ENCODE results near the gene MED26.

DNA sequence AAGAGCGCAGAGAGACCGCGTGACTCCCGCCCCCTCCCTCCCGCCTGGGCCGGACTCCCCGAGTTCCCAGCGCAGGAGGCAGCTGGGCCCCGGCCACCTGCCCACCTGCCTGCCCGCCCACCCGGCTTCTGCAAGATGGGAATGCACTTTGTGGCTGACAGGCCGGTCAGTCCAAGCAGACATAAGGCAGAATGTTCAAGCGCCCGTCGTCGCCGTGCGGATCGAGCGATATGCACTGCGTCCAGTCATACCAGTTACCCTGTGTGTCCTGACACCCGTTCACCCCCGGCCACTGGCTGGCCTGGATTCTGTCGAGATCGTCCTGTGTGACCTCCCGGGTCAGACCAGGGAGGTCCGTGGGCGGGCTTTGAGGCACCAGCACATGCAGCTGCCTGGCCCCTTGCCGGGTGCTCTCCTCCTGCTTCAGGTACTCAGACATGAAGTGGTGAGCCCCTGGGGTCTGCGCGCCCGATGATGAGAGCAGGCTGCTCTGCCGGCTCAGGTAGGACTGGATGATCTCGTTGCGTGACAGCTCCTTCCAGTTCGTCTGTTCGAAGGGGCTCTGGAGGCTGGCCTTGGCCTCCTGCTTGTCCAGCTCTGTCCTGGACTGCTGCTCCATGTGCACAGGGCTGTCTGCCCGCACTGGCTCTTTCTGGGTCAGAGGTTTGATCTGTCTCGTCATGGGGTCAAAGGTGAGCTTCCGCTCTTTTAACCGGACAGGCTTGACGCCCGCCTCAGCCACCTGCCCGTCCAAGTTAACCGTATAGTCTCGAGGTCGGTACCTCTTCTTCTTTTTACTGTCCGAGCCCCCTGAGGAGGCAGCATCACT lies 51.9 kb downstream of the MED26 start:
- no peak for TF ChIP-seq MXI1 (IDR thresholded peaks at IDR 0.05; ENCODE audit: low read depth, low read length)
- TF ChIP-seq NFXL1 (CRISPR knock-in tag; IDR thresholded peaks at IDR 0.05): no peak
- TF ChIP-seq PRDM10 (IDR thresholded peaks at IDR 0.05; ENCODE audit: partially characterized antibody): no peak
- no peak for TF ChIP-seq EP300 (IDR thresholded peaks at IDR 0.05; ENCODE audit: low read length)
- TF ChIP-seq RNF2 (IDR thresholded peaks at IDR 0.05): no peak
- no peak for TF ChIP-seq CTBP1 (IDR thresholded peaks at IDR 0.05; ENCODE audit: borderline replicate concordance)
- no peak for TF ChIP-seq JUND (IDR thresholded peaks at IDR 0.05; ENCODE audit: borderline replicate concordance, low read depth, low read length)
- TF ChIP-seq JUND (tag; IDR thresholded peaks at IDR 0.05; ENCODE audit: borderline replicate concordance, low read depth, low read length): no peak
- TF ChIP-seq, protein P1, sequence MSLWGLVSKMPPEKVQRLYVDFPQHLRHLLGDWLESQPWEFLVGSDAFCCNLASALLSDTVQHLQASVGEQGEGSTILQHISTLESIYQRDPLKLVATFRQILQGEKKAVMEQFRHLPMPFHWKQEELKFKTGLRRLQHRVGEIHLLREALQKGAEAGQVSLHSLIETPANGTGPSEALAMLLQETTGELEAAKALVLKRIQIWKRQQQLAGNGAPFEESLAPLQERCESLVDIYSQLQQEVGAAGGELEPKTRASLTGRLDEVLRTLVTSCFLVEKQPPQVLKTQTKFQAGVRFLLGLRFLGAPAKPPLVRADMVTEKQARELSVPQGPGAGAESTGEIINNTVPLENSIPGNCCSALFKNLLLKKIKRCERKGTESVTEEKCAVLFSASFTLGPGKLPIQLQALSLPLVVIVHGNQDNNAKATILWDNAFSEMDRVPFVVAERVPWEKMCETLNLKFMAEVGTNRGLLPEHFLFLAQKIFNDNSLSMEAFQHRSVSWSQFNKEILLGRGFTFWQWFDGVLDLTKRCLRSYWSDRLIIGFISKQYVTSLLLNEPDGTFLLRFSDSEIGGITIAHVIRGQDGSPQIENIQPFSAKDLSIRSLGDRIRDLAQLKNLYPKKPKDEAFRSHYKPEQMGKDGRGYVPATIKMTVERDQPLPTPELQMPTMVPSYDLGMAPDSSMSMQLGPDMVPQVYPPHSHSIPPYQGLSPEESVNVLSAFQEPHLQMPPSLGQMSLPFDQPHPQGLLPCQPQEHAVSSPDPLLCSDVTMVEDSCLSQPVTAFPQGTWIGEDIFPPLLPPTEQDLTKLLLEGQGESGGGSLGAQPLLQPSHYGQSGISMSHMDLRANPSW (CRISPR knock-in tag; IDR thresholded peaks at IDR 0.05): no peak
- TF ChIP-seq, protein P2, sequence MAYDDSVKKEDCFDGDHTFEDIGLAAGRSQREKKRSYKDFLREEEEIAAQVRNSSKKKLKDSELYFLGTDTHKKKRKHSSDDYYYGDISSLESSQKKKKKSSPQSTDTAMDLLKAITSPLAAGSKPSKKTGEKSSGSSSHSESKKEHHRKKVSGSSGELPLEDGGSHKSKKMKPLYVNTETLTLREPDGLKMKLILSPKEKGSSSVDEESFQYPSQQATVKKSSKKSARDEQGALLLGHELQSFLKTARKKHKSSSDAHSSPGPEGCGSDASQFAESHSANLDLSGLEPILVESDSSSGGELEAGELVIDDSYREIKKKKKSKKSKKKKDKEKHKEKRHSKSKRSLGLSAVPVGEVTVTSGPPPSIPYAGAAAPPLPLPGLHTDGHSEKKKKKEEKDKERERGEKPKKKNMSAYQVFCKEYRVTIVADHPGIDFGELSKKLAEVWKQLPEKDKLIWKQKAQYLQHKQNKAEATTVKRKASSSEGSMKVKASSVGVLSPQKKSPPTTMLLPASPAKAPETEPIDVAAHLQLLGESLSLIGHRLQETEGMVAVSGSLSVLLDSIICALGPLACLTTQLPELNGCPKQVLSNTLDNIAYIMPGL (CRISPR knock-in tag; IDR thresholded peaks at IDR 0.05): no peak
- no peak for TF ChIP-seq FOXP1 (CRISPR knock-in tag; IDR thresholded peaks at IDR 0.05)
- TF ChIP-seq, protein P3, sequence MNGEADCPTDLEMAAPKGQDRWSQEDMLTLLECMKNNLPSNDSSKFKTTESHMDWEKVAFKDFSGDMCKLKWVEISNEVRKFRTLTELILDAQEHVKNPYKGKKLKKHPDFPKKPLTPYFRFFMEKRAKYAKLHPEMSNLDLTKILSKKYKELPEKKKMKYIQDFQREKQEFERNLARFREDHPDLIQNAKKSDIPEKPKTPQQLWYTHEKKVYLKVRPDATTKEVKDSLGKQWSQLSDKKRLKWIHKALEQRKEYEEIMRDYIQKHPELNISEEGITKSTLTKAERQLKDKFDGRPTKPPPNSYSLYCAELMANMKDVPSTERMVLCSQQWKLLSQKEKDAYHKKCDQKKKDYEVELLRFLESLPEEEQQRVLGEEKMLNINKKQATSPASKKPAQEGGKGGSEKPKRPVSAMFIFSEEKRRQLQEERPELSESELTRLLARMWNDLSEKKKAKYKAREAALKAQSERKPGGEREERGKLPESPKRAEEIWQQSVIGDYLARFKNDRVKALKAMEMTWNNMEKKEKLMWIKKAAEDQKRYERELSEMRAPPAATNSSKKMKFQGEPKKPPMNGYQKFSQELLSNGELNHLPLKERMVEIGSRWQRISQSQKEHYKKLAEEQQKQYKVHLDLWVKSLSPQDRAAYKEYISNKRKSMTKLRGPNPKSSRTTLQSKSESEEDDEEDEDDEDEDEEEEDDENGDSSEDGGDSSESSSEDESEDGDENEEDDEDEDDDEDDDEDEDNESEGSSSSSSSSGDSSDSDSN (IDR thresholded peaks at IDR 0.05; ENCODE audit: borderline replicate concordance in 1 of 2, low read depth in 2 of 2, low read length in 2 of 2): no peak
- TF ChIP-seq ZNF444 (CRISPR knock-in tag; IDR thresholded peaks at IDR 0.05): no peak
- TF ChIP-seq CTCF (IDR thresholded peaks at IDR 0.05 in 2 of 3, conservative IDR thresholded peaks at IDR 0.05 in 1 of 3; ENCODE audit: insufficient read depth in 2 of 3, low read depth in 1 of 3, low read length in 3 of 3): no peak
- TF ChIP-seq ESRRB (CRISPR knock-in tag; IDR thresholded peaks at IDR 0.05; ENCODE audit: borderline replicate concordance): no peak

Measured in K562 (cell line).